GM15510 (cell line): Measurements from ENCODE around the gene KRT222.

Experiments
- POLR2A ChIP-seq: IDR thresholded peaks from 3 replicates; pipeline ENCODE4 v1.6.1; 2011; ENCODE audit warnings: borderline replicate concordance; ENCODE audit not compliant: insufficient read length; ENCODE audit errors: extremely low read depth

The KRT222 gene

DNA sequence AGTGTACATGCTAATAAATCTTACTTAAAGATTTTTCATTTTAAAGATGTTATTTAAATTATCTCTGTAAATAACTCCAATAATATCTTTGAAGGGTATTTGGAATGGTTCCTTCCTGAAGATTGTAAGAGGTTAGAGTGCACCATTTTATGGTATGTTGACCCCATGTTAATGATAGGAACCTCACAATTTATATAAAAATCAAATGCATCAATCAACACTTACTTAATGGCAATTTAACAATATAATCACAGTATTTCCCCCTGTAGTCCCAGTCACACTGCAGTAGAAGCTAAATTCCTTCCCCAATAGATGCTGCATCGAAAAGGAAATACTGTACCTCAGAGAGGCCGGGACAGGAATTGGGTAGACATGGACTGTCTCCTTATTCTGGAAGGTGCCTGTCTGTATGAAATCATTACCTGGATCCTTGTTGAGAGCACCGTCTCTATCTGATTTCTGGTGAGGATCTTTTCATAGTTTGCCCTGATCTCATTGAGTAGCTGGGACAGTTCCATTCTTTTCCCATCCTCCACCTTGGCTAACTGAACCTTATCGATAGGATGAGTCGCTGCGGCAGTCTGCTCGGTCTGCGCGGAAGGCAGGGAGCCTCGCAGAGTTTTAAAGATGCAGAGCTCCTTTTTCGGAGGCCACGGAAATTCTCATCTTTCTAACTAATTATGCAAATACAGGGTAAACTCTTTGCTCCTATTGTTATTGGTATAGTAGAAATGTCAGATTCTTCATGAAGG lies at the start of gene KRT222:
Gene KRT222, minus strand, starts transcription at position 596 of the 752 bp plus-strand sequence. Its CDS starts 78 bp downstream, at position 518.
- no peak for TF ChIP-seq POLR2A

- TF ChIP-seq POLR2A = no peak
Measured at GRCh38 chr17:40714473-40714872, 49.5 kb upstream of the KRT222 start.

DNA sequence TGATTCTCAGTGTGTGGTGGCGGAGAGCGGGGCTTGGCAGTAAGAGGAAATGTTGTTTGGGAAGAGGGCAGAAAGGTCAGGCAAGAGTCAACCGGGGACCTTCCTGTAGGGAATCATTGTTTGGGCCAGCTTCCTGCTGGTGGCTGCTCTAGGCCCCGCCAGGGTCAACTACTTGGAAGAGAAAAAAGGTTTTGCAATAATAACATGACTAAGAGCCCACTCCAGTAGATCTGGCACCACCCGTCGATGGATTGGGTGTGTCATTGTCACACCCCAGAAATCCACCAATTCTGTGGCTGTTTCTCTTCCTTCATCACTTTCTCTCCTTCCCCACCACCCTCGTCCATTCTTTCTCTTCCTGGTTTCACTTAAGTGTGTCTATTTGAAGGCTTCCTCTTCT lies 42.8 kb upstream of the KRT222 start:
- TF ChIP-seq POLR2A = no peak

- TF ChIP-seq POLR2A = no peak
Measured at GRCh38 chr17:40705584-40705983, 40.6 kb upstream of the KRT222 start.

GRCh38 chr17:40703652-40704051 lies 38.7 kb upstream of the KRT222 start, which contains the start of gene KRT24:
Gene KRT24, minus strand, starts transcription at chr17:40703752. Its CDS starts 59 bp downstream, at chr17:40703693.
- TF ChIP-seq POLR2A = no peak

DNA sequence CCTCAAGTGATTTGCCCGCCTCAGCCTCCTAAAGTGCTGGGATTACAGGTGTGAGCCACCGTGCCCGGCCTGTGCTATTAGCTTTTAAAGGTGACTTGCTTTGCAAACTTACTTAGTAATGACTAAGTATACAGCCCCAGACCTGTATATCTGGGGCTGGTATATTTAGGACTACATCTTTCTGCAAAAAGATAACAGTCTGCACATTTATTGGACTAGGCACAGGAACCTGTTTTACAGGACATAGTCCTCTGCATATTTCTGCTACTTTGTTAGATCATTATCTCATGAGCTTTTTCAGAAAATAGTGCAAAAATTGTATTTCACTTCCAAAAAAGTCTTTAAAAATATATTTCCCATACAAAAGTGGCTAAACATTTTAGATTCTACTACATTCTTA lies 37.3 kb upstream of the KRT222 start:
- no peak for TF ChIP-seq POLR2A

- TF ChIP-seq POLR2A = no peak
Measured at GRCh38 chr17:40699853-40700252, 34.9 kb upstream of the KRT222 start.

GRCh38 chr17:40699371-40699770 lies 34.4 kb upstream of the KRT222 start:
- no peak for TF ChIP-seq POLR2A

- TF ChIP-seq POLR2A = no peak
Measured at GRCh38 chr17:40697297-40697696, 32.3 kb upstream of the KRT222 start.

GRCh38 chr17:40696651-40697072 lies 31.7 kb upstream of the KRT222 start:
- TF ChIP-seq POLR2A = no peak

GRCh38 chr17:40695874-40696472 lies 31.0 kb upstream of the KRT222 start:
- no peak for TF ChIP-seq POLR2A

DNA sequence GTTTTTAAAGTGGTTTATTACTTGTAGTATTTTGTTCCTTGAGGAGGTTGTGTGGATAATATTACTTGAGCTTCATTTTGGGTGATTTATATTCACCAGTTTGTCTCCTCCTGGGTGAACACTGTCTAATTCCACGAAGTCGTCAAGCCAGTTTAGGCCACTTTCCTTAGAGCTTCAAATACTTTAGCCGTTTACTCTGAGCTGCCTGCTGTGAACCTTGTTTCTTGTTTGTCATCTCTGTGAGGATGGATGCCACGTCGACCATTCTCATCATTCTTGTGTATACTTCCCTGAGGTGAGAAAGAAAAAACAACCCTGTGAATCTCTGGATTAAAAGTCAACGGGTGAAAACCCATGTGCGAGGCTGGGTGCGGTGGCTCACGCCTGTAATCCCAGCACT lies 29.6 kb upstream of the KRT222 start:
- TF ChIP-seq POLR2A = no peak

DNA sequence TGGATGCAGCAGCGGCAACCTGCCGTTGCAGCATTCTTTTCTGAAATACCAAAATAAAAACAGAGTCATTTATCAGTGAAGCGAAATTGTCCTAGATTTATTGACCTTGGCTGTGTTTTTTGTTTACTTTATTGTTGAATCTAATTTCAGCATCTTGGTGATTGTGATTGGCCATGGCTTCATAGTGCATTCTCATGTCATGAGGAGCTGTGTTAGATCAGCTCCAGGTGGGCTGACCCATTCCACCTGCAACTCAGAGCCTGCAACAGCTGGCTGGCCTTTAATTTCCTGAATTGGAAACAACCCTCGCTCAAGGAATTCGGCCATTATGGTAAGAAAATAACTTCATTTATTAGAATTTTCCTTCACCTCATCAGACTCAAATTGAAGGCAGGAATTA lies 22.1 kb upstream of the KRT222 start:
- no peak for TF ChIP-seq POLR2A

- TF ChIP-seq POLR2A = no peak
Measured at GRCh38 chr17:40686192-40686591, 21.2 kb upstream of the KRT222 start.

DNA sequence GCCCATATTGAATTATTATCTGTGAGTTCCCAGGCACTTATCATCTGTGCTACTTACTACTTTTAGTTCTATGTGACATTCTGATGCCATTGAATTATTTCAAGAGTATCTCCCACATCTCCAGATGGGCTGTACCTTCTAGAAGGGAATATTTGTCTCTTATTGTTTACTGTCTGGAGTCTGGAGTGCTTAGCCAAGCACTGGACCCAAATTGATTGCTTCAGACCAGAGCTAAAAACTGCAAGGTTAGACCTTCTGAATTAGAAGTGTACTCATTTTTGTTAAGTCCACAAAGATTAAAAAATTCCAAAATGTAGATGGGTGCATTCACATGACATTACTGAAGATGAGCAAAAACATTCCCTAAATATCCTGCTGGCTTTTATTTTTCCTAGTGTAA lies 16.0 kb upstream of the KRT222 start:
- no peak for TF ChIP-seq POLR2A

DNA sequence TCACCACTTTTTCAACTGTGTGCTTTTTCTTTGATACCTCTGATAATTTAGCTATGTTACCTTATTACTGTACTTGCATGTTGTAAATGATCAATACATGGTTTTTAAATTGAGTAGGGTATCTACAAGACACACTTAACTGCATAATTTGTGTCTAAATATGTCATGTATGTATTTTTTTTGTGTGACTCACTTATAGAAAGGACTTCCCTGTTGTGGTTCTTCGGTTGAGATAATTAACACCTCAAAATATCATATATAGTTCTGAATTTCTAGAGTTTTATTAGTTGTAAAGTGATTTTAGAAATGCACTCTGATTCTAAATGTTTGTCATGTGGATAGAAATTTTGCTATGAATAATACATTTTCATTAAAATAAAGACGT lies 14.5 kb upstream of the KRT222 start:
- TF ChIP-seq POLR2A = no peak
